ENCODE measurements around the gene CRTAC1.
"Not testable (repeated sequence)": the region's sequence is repeated elsewhere in the genome, so short reads cannot be mapped to it uniquely, and the experiment has no call there.

The CRTAC1 gene

GRCh38 chr10:97842656-97843280 is 187.7 kb downstream of the CRTAC1 start:
- no peak for TF ChIP-seq TSHZ2 (CRISPR knock-in tag; IDR thresholded peaks at IDR 0.05)
- no peak for TF ChIP-seq ESRRG (CRISPR knock-in tag; IDR thresholded peaks at IDR 0.05)
- no peak for TF ChIP-seq ZNF8 (CRISPR knock-in tag; IDR thresholded peaks at IDR 0.05)
- no peak for TF ChIP-seq TCF4 (CRISPR knock-in tag; IDR thresholded peaks at IDR 0.05; ENCODE audit: borderline replicate concordance)
- TF ChIP-seq ZC3H10 (CRISPR knock-in tag; IDR thresholded peaks at IDR 0.05), result no peak
- no peak for TF ChIP-seq CSRNP3 (CRISPR knock-in tag; IDR thresholded peaks at IDR 0.05)
- TF ChIP-seq RARB (CRISPR knock-in tag; IDR thresholded peaks at IDR 0.05), result no peak
- no peak for TF ChIP-seq ZFP3 (CRISPR knock-in tag; IDR thresholded peaks at IDR 0.05)
- no peak for TF ChIP-seq PATZ1 (CRISPR knock-in tag; IDR thresholded peaks at IDR 0.05; ENCODE audit: borderline replicate concordance)
- no peak for TF ChIP-seq ZNF70 (CRISPR knock-in tag; IDR thresholded peaks at IDR 0.05)
- TF ChIP-seq BACH2 (CRISPR knock-in tag; IDR thresholded peaks at IDR 0.05; ENCODE audit: borderline replicate concordance), result no peak
- TF ChIP-seq GLIS3 (CRISPR knock-in tag; IDR thresholded peaks at IDR 0.05), result no peak
- no peak for ATAC-seq

GRCh38 chr10:97842114-97842513 is 188.3 kb downstream of the CRTAC1 start:
- ATAC-seq, result not testable (repeated sequence)

GRCh38 chr10:97841166-97841565 is 189.3 kb downstream of the CRTAC1 start:
- not testable (repeated sequence) for ATAC-seq

GRCh38 chr10:97838091-97838490 is 192.3 kb downstream of the CRTAC1 start:
- ATAC-seq, result no peak
- TF ChIP-seq ZFP30 (CRISPR knock-in tag; IDR thresholded peaks at IDR 0.05), result no peak
- no peak for TF ChIP-seq ARNTL (CRISPR knock-in tag; IDR thresholded peaks at IDR 0.05; ENCODE audit: borderline replicate concordance, low read depth)
- no peak for TF ChIP-seq ZFP3 (CRISPR knock-in tag; IDR thresholded peaks at IDR 0.05)
- no peak for TF ChIP-seq CREB5 (CRISPR knock-in tag; IDR thresholded peaks at IDR 0.05; ENCODE audit: low read depth)

GRCh38 chr10:97836446-97836845 is 194.0 kb downstream of the CRTAC1 start:
- no peak for TF ChIP-seq OSR1 (CRISPR knock-in tag; IDR thresholded peaks at IDR 0.05)
- TF ChIP-seq GLIS3 (CRISPR knock-in tag; IDR thresholded peaks at IDR 0.05), result no peak
- TF ChIP-seq TSHZ2 (CRISPR knock-in tag; IDR thresholded peaks at IDR 0.05), result no peak
- TF ChIP-seq PATZ1 (CRISPR knock-in tag; IDR thresholded peaks at IDR 0.05; ENCODE audit: borderline replicate concordance), result no peak
- TF ChIP-seq TOX (CRISPR knock-in tag; IDR thresholded peaks at IDR 0.05; ENCODE audit: borderline replicate concordance), result no peak
- no peak for TF ChIP-seq ESRRG (CRISPR knock-in tag; IDR thresholded peaks at IDR 0.05)
- no peak for TF ChIP-seq RARB (CRISPR knock-in tag; IDR thresholded peaks at IDR 0.05)
- no peak for TF ChIP-seq ISL1 (CRISPR knock-in tag; IDR thresholded peaks at IDR 0.05)
- ATAC-seq, result no peak

Data from SK-N-SH treated with all-trans-retinoic acid at 6 μM for 48 hours (cell line).